K562 (cell line): Measurements from ENCODE around the gene BEST3. TPM values are rescaled to one million over a fixed set of nuclear protein-coding genes. Genes with fewer than 3 reads are reported as not detected.

Source experiments
- DDX20 ChIP-seq: fragments of 450-650 bp; IDR thresholded peaks from 2 replicates; pipeline ENCODE4 v1.6.1; 2016; ENCODE audit warnings: missing genetic modification characterization, low read depth, mild to moderate bottlenecking, missing compliant biosample characterization, moderate library complexity
- FUS ChIP-seq: fragments of 200-400 bp; formaldehyde crosslinking; optimal IDR thresholded peaks from 2 replicates; pipeline ENCODE3; 2017; ENCODE audit warnings: low read depth, low read length
- MCM3 ChIP-seq: fragments of 450-650 bp; IDR thresholded peaks from 2 replicates; pipeline ENCODE4 v1.6.1; 2016
- POLR3G ChIP-seq: IDR thresholded peaks from 2 replicates; pipeline ENCODE4 v1.6.1; 2011; ENCODE audit not compliant: insufficient read length, insufficient replicate concordance; ENCODE audit errors: extremely low read depth
- PRMT5 ChIP-seq: sonication (generic); formaldehyde crosslinking; IDR thresholded peaks from 2 replicates; pipeline ENCODE4 v1.5.0; 2020; ENCODE audit warnings: missing genetic modification reagents
- SRSF7 ChIP-seq: fragments of 200-400 bp; formaldehyde crosslinking; optimal IDR thresholded peaks from 2 replicates; pipeline ENCODE3; 2017; ENCODE audit warnings: mild to moderate bottlenecking, low read depth, low read length
- TCF7 ChIP-seq: sonication (generic); IDR thresholded peaks from 2 replicates; pipeline ENCODE4 v1.6.1; 2016; ENCODE audit warnings: antibody characterized with exemption, borderline replicate concordance
- ZNF224 ChIP-seq: sonication (generic); formaldehyde crosslinking; IDR thresholded peaks from 2 replicates; pipeline ENCODE4 v1.8.0; 2022; ENCODE audit warnings: mild to moderate bottlenecking, missing genetic modification reagents
- ZNF282 ChIP-seq: sonication (generic); formaldehyde crosslinking; IDR thresholded peaks from 2 replicates; pipeline ENCODE4 v1.8.1; 2023; ENCODE audit warnings: missing genetic modification reagents
- ZNF445 ChIP-seq: fragments of 250-450 bp; sonication (Bioruptor Pico); IDR thresholded peaks from 2 replicates; pipeline ENCODE4 v1.4.0; 2020; ENCODE audit warnings: low read depth, mild to moderate bottlenecking, moderate library complexity
- polyA plus RNA-seq, 8 experiments: library from polyadenylated mRNA; depleted of rRNA in 4 of 8; stranded (reverse) in 5 of 8; unstranded in 3 of 8; fragments of >200 nt; fragmentation: Nextera tagmentation in 2 of 8; fragmentation: Illumina TruSeq in 1 of 8; extraction: Ambion mirVana in 2 of 8; extraction: Trizol in 1 of 8; gene quantifications; 2 replicates each; pipeline versions ENCODE4 v1.2.1 to v1.2.3, GENCODE V29; 2011 to 2014; ENCODE audit warnings: inconsistent platforms in 1 of 8, missing spikeins in 1 of 8
- total RNA-seq, 7 experiments: library from RNA; depleted of rRNA in 6 of 7; stranded (reverse); fragments of >200 nt in 6 of 7; fragmentation: Illumina TruSeq in 2 of 7; extraction: Trizol in 2 of 7; gene quantifications; 2 replicates each; pipeline versions ENCODE4 v1.2.1 to v1.2.3, GENCODE V29; 2011 to 2021; ENCODE audit warnings: low replicate concordance in 1 of 7
- TF ChIP-seq, protein P1 (sequence below): sonication (generic); formaldehyde crosslinking; IDR thresholded peaks from 2 replicates; pipeline ENCODE4 v1.8.1; 2023; ENCODE audit warnings: missing genetic modification reagents, mild to moderate bottlenecking, borderline replicate concordance
- TF ChIP-seq, protein P2 (sequence below): sonication (generic); formaldehyde crosslinking; IDR thresholded peaks from 2 replicates; pipeline ENCODE4 v1.8.0; 2022; ENCODE audit warnings: mild to moderate bottlenecking, low read depth, missing genetic modification reagents
- TF ChIP-seq, protein P3 (sequence below): fragments of 250-450 bp; sonication (Bioruptor Pico); IDR thresholded peaks from 2 replicates; pipeline ENCODE4 v1.8.0; 2022; ENCODE audit warnings: inconsistent platforms
- TF ChIP-seq, protein P4 (sequence below): sonication (generic); formaldehyde crosslinking; IDR thresholded peaks from 2 replicates; pipeline ENCODE4 v1.8.0; 2023; ENCODE audit warnings: mild to moderate bottlenecking, missing genetic modification reagents

Gene BEST3
- total and polyA plus RNA-seq, 9 of the 15 experiments (the other 6 are each of a cell fraction or from before 2014, with no cell fraction given), result 0.15 TPM; not detected in 8

DNA sequence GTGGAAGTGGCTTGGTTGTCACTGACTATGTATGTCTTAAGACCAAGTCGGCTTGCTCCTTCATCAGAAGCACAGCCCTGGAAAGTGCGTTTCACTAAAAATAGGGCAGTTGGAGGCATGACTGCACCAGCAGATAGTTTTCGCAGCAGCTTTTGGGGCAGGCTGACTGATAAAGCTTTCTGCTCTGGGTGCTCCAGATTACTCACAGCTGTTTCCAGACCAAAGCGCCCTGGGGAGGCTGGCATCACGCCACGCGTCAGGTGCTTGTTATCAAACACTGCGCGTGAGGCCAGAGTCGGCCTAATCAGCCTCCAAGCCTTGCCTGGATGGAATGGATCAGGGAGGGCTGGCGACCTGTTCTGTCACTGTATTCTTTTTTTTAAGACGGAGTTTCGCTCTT lies 75.1 kb downstream of the BEST3 start (continued):
- TF ChIP-seq FUS (no peak), ZNF224 (CRISPR knock-in tag) (no peak), ZNF445 (CRISPR knock-in tag) (no peak), PRMT5 (no peak), ZNF282 (no peak), DDX20 (no peak), MCM3 (no peak), POLR3G (no peak), SRSF7 (no peak), TCF7 (peak; percentile 98)
- TF ChIP-seq, protein P1, sequence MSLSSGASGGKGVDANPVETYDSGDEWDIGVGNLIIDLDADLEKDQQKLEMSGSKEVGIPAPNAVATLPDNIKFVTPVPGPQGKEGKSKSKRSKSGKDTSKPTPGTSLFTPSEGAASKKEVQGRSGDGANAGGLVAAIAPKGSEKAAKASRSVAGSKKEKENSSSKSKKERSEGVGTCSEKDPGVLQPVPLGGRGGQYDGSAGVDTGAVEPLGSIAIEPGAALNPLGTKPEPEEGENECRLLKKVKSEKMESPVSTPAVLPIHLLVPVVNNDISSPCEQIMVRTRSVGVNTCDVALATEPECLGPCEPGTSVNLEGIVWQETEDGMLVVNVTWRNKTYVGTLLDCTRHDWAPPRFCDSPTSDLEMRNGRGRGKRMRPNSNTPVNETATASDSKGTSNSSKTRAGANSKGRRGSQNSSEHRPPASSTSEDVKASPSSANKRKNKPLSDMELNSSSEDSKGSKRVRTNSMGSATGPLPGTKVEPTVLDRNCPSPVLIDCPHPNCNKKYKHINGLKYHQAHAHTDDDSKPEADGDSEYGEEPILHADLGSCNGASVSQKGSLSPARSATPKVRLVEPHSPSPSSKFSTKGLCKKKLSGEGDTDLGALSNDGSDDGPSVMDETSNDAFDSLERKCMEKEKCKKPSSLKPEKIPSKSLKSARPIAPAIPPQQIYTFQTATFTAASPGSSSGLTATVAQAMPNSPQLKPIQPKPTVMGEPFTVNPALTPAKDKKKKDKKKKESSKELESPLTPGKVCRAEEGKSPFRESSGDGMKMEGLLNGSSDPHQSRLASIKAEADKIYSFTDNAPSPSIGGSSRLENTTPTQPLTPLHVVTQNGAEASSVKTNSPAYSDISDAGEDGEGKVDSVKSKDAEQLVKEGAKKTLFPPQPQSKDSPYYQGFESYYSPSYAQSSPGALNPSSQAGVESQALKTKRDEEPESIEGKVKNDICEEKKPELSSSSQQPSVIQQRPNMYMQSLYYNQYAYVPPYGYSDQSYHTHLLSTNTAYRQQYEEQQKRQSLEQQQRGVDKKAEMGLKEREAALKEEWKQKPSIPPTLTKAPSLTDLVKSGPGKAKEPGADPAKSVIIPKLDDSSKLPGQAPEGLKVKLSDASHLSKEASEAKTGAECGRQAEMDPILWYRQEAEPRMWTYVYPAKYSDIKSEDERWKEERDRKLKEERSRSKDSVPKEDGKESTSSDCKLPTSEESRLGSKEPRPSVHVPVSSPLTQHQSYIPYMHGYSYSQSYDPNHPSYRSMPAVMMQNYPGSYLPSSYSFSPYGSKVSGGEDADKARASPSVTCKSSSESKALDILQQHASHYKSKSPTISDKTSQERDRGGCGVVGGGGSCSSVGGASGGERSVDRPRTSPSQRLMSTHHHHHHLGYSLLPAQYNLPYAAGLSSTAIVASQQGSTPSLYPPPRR (CRISPR knock-in tag), result peak; percentile 94; the same call in 1 of the 2 replicates
- TF ChIP-seq, protein P2, sequence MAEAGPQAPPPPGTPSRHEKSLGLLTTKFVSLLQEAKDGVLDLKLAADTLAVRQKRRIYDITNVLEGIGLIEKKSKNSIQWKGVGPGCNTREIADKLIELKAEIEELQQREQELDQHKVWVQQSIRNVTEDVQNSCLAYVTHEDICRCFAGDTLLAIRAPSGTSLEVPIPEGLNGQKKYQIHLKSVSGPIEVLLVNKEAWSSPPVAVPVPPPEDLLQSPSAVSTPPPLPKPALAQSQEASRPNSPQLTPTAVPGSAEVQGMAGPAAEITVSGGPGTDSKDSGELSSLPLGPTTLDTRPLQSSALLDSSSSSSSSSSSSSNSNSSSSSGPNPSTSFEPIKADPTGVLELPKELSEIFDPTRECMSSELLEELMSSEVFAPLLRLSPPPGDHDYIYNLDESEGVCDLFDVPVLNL, result no peak
- TF ChIP-seq, protein P3, sequence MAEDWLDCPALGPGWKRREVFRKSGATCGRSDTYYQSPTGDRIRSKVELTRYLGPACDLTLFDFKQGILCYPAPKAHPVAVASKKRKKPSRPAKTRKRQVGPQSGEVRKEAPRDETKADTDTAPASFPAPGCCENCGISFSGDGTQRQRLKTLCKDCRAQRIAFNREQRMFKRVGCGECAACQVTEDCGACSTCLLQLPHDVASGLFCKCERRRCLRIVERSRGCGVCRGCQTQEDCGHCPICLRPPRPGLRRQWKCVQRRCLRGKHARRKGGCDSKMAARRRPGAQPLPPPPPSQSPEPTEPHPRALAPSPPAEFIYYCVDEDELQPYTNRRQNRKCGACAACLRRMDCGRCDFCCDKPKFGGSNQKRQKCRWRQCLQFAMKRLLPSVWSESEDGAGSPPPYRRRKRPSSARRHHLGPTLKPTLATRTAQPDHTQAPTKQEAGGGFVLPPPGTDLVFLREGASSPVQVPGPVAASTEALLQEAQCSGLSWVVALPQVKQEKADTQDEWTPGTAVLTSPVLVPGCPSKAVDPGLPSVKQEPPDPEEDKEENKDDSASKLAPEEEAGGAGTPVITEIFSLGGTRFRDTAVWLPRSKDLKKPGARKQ (CRISPR knock-in tag), result no peak
- TF ChIP-seq, protein P4, sequence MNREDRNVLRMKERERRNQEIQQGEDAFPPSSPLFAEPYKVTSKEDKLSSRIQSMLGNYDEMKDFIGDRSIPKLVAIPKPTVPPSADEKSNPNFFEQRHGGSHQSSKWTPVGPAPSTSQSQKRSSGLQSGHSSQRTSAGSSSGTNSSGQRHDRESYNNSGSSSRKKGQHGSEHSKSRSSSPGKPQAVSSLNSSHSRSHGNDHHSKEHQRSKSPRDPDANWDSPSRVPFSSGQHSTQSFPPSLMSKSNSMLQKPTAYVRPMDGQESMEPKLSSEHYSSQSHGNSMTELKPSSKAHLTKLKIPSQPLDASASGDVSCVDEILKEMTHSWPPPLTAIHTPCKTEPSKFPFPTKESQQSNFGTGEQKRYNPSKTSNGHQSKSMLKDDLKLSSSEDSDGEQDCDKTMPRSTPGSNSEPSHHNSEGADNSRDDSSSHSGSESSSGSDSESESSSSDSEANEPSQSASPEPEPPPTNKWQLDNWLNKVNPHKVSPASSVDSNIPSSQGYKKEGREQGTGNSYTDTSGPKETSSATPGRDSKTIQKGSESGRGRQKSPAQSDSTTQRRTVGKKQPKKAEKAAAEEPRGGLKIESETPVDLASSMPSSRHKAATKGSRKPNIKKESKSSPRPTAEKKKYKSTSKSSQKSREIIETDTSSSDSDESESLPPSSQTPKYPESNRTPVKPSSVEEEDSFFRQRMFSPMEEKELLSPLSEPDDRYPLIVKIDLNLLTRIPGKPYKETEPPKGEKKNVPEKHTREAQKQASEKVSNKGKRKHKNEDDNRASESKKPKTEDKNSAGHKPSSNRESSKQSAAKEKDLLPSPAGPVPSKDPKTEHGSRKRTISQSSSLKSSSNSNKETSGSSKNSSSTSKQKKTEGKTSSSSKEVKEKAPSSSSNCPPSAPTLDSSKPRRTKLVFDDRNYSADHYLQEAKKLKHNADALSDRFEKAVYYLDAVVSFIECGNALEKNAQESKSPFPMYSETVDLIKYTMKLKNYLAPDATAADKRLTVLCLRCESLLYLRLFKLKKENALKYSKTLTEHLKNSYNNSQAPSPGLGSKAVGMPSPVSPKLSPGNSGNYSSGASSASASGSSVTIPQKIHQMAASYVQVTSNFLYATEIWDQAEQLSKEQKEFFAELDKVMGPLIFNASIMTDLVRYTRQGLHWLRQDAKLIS (CRISPR knock-in tag), result no peak
